A673 (cell line): ENCODE results near the gene TMEM18. TPM values are rescaled to one million over a fixed set of nuclear protein-coding genes. Genes with fewer than 3 reads are reported as not detected.
"Not testable (repeated sequence)": the region's sequence is repeated elsewhere in the genome, so short reads cannot be mapped to it uniquely, and the experiment has no call there.

ENCODE experiments used
- BruUV-seq: library from RNA; stranded (reverse); fragments of 400-500 nt; replicated peaks from 2 replicates; lab custom pipeline; 2021; lab: Mats Ljungman, UMichigan
- CTCF ChIA-PET: fragments of 300-600 bp; sonication (Branson Sonifier 250); formaldehyde crosslinking; loops from one replicate; lab custom pipeline; 2022; ENCODE audit warnings: antibody characterized with exemption; lab: Charles Lee
- POLR2A ChIA-PET: fragments of 300-600 bp; sonication (Branson Sonifier 250); formaldehyde crosslinking; loops from one replicate; lab custom pipeline; 2022; ENCODE audit warnings: antibody characterized with exemption; ENCODE audit not compliant: low non-redundant PET; lab: Charles Lee
- DNase-seq: peaks from one replicate; pipeline ENCODE4 v3.0.0-alpha.2; 2015; ENCODE audit warnings: low spot score
- H3K27ac ChIP-seq: fragments of 200-600 bp; sonication (generic); 2 replicates; pipeline ENCODE4 v1.5.1; 2016; ENCODE audit warnings: mixed run types, low read depth, mild to moderate bottlenecking, mixed read lengths, antibody characterized with exemption, low read length; ENCODE audit not compliant: poor library complexity, severe bottlenecking
- H3K27me3 ChIP-seq: fragments of 200-600 bp; sonication (generic); replicated peaks from 2 replicates; pipeline ENCODE4 v1.6.1; 2017; ENCODE audit warnings: mixed run types, low read depth, mild to moderate bottlenecking, mixed read lengths, antibody characterized with exemption, low read length; ENCODE audit not compliant: insufficient read depth, poor library complexity
- H3K36me3 ChIP-seq: fragments of 200-600 bp; sonication (generic); 2 replicates; pipeline ENCODE4 v1.6.1; 2016; ENCODE audit warnings: mixed run types, mild to moderate bottlenecking, mixed read lengths, antibody characterized with exemption, low read length; ENCODE audit not compliant: insufficient read depth, poor library complexity, severe bottlenecking
- H3K4me1 ChIP-seq: fragments of 200-600 bp; sonication (generic); 2 replicates; pipeline ENCODE4 v1.6.1; 2017; ENCODE audit warnings: mixed run types, mild to moderate bottlenecking, mixed read lengths, antibody characterized with exemption, low read length; ENCODE audit not compliant: insufficient read depth, poor library complexity, severe bottlenecking
- H3K4me3 ChIP-seq: fragments of 200-600 bp; sonication (generic); 2 replicates; pipeline ENCODE4 v1.5.1; 2016; ENCODE audit warnings: low read depth, mixed run types, mild to moderate bottlenecking, mixed read lengths, low read length; ENCODE audit not compliant: poor library complexity, severe bottlenecking
- H3K9me3 ChIP-seq: fragments of 200-600 bp; sonication (generic); 2 replicates; pipeline ENCODE4 v1.6.1; 2016; ENCODE audit warnings: mixed run types, low read depth, mild to moderate bottlenecking, mixed read lengths, antibody characterized with exemption, low read length; ENCODE audit not compliant: poor library complexity, severe bottlenecking
- CTCF ChIP-seq: fragments of 300-800, 200-600 bp; sonication (generic); conservative IDR thresholded peaks from 2 replicates; pipeline ENCODE4 v1.5.1; 2017; ENCODE audit warnings: low read depth, mild to moderate bottlenecking, antibody characterized with exemption, low read length, moderate library complexity, mixed read lengths
- EZH2 ChIP-seq: fragments of 200-600 bp; sonication (generic); IDR thresholded peaks from 2 replicates; pipeline ENCODE4 v1.6.1; 2017; ENCODE audit warnings: borderline replicate concordance, low read depth, mild to moderate bottlenecking, mixed read lengths, antibody characterized with exemption, low read length; ENCODE audit not compliant: poor library complexity, severe bottlenecking
- intact Hi-C: fragments of 100-400 bp; cut with micrococcal nuclease; formaldehyde crosslinking; loops from one replicate; pipeline ENCODE4 v1.10.0; 2022; ENCODE audit not compliant: unreplicated experiment
- total RNA-seq: library from RNA; stranded (reverse); gene quantifications from 2 replicates; pipeline ENCODE4 v1.2.3, GENCODE V29; 2021

The TMEM18 gene
- total RNA-seq, 1 experiment from 2014 or later: 29.0 TPM

GRCh38 chr2:709138-709765 is 32.0 kb upstream of the TMEM18 start:
- ChIA-PET POLR2A (no interaction called here), CTCF (no interaction called here)
- Histone ChIP-seq H3K4me1 (no peaks in the 10 kb centered on the region), H3K27ac (no peak overlapping the region), H3K27me3 (no peaks in the 10 kb centered on the region), H3K9me3 (no peaks in the 10 kb centered on the region), H3K36me3 (no peaks in the 10 kb centered on the region), H3K4me3 (no peak overlapping the region)
- no TSS peak for BruUV-seq
- no peak for DNase-seq
- no peak; the same call in 1 of the 2 replicates for TF ChIP-seq CTCF
- TF ChIP-seq EZH2: no peak
- intact Hi-C loops: no loop called here

- ChIA-PET CTCF (no interaction called here), POLR2A (no interaction called here)
- Histone ChIP-seq H3K9me3 (no peaks in the 10 kb centered on the region), H3K27ac (no peak overlapping the region), H3K4me1 (no peaks in the 10 kb centered on the region), H3K36me3 (no peaks in the 10 kb centered on the region), H3K4me3 (no peak overlapping the region), H3K27me3 (no peaks in the 10 kb centered on the region)
- DNase-seq: no peak
- intact Hi-C loops: no loop called here
- TF ChIP-seq CTCF: no peak
- no peak for TF ChIP-seq EZH2
- BruUV-seq: no TSS peak
Measured at GRCh38 chr2:708667-709066, 31.5 kb upstream of the TMEM18 start.

GRCh38 chr2:705971-706511 is 28.8 kb upstream of the TMEM18 start:
- POLR2A ChIA-PET: no interaction called here
- no peak for DNase-seq
- CTCF ChIA-PET: no interaction called here
- H3K4me3 ChIP-seq: no peak overlapping the region
- no peaks in the 10 kb centered on the region for H3K27me3 ChIP-seq
- no peaks in the 10 kb centered on the region for H3K9me3 ChIP-seq
- BruUV-seq: no TSS peak
- H3K27ac ChIP-seq: no peak overlapping the region
- TF ChIP-seq EZH2 (no peak), CTCF (no peak)
- intact Hi-C loops: no loop called here
- no peaks in the 10 kb centered on the region for H3K36me3 ChIP-seq
- H3K4me1 ChIP-seq: no peaks in the 10 kb centered on the region

- H3K4me3 ChIP-seq, intact Hi-C loops, H3K9me3 ChIP-seq, H3K27ac ChIP-seq, H3K36me3 ChIP-seq, CTCF ChIA-PET, DNase-seq, POLR2A ChIA-PET, BruUV-seq, H3K4me1 ChIP-seq, H3K27me3 ChIP-seq: not testable (repeated sequence)
Measured at GRCh38 chr2:702765-703164, 25.6 kb upstream of the TMEM18 start.
